Activated CD4-positive, alpha-beta T cell treated with anti-CD3 and anti-CD28 coated beads, Interleukin-2, amount 50 U/mL, for 1 hour (primary cell): Measurements from ENCODE around the gene EMSY.

ENCODE experiments used
- DNase-seq: peaks from one replicate; pipeline ENCODE4 v3.0.0-alpha.2; 2020

The EMSY gene

GRCh38 chr11:76459846-76460245, 15.0 kb downstream of the EMSY start:
- no peak for DNase-seq

- no peak for DNase-seq
These were observed 17.5 kb downstream of the EMSY start for GRCh38 chr11:76462317-76462716.

- no peak for DNase-seq
These were observed 20.9 kb downstream of the EMSY start for GRCh38 chr11:76465701-76466100.

GRCh38 chr11:76466666-76467065, 21.8 kb downstream of the EMSY start:
- DNase-seq, result no peak

GRCh38 chr11:76469141-76469540, 24.3 kb downstream of the EMSY start:
- no peak for DNase-seq

- no peak for DNase-seq
These were observed 26.6 kb downstream of the EMSY start for GRCh38 chr11:76471382-76471781.

GRCh38 chr11:76480241-76480640, 35.4 kb downstream of the EMSY start:
- DNase-seq, result no peak

- no peak for DNase-seq
These were observed 46.8 kb downstream of the EMSY start for GRCh38 chr11:76491644-76492043.

GRCh38 chr11:76493040-76493439, 48.2 kb downstream of the EMSY start:
- no peak for DNase-seq

- DNase-seq, result no peak
These were observed 49.1 kb downstream of the EMSY start for GRCh38 chr11:76493626-76494539.

- no peak for DNase-seq
These were observed 50.2 kb downstream of the EMSY start for GRCh38 chr11:76495019-76495418.

GRCh38 chr11:76496174-76496573, 51.4 kb downstream of the EMSY start:
- no peak for DNase-seq

GRCh38 chr11:76501526-76502202, 56.8 kb downstream of the EMSY start:
- no peak for DNase-seq

- DNase-seq, result no peak
These were observed 62.0 kb downstream of the EMSY start for GRCh38 chr11:76506833-76507232.

- DNase-seq, result no peak
These were observed 65.5 kb downstream of the EMSY start for GRCh38 chr11:76510060-76511047.

- DNase-seq, result no peak
These were observed 68.2 kb downstream of the EMSY start for GRCh38 chr11:76512851-76513653.

GRCh38 chr11:76513654-76514034, 68.8 kb downstream of the EMSY start:
- DNase-seq, result no peak

GRCh38 chr11:76515494-76515893, 70.7 kb downstream of the EMSY start:
- no peak for DNase-seq

- DNase-seq, result no peak
These were observed 78.3 kb downstream of the EMSY start for GRCh38 chr11:76523147-76523546.

- no peak for DNase-seq
These were observed 79.1 kb downstream of the EMSY start for GRCh38 chr11:76523786-76524436.

- DNase-seq, result no peak
These were observed 79.6 kb downstream of the EMSY start for GRCh38 chr11:76524461-76524860.

- DNase-seq, result no peak
These were observed 80.1 kb downstream of the EMSY start for GRCh38 chr11:76524919-76525318.
